ENCODE measurements around the gene KCNJ5. TPM values are rescaled to one million over a fixed set of nuclear protein-coding genes. Genes with fewer than 3 reads are reported as not detected.

KCNJ5 gene
- total RNA-seq, 1 experiment from 2014 or later, result not detected

- peak; percentile 80 for DNase-seq (ENCODE audit: low read depth)
Measured at GRCh38 chr11:128956401-128957201, 65.4 kb downstream of the KCNJ5 start.

DNA sequence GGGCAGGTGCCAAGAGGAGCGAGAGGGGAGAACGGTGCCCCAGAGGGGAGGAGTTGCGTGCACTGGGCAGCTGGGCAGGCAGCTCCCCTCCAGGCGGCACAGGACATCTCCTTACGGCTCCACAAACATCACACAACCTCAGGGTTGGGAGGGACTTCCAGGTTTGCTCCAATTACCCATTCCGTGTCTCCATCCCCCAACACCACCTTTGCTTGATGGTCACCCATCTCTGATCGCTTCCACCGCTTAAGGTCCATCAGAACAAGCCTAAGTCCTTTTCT is 66.0 kb downstream of the KCNJ5 start:
- no peak for DNase-seq (ENCODE audit: low read depth)

DNA sequence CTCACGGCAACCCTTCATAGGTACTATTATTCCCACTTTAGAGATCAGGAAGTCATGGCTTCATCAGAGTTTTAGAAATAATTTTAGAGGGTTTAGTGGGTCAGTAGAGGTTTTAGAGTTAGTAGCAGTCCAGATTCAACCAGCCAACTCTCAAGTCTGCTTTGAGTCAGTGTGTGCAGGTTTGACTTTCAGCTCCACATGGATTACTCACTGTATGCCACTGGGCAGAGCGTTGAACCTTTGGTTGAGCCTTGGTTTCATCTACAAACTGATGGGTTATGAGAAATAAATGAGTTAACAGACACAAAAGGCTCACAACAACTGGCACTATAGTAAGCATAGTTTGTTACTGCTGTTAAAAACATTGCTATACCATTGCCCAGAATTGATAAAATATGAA is 70.5 kb downstream of the KCNJ5 start:
- no peak for DNase-seq (ENCODE audit: low read depth)

DNA sequence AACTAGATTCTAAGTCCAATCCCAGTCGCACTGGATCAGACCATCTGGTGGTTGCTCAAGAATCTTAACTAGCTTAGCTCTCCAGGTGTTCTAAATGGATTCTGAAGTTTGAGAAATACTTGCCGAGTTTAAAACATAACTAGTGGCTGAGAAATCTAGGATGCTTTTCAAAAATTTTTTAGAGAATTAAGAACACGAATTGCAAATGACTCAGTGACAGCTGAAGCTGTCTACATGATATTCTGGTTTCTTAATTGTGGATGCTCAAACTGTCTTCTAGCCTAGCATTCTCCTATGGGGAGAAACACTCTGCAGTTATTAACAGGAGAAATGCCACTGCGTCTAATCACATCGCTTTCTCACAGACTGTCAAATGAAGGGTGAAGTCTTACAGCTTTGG is 71.7 kb downstream of the KCNJ5 start:
- DNase-seq (ENCODE audit: low read depth), result no peak

GRCh38 chr11:128963744-128964325 is 72.7 kb downstream of the KCNJ5 start:
- no peak for DNase-seq (ENCODE audit: low read depth)

GRCh38 chr11:128964463-128964930 is 73.3 kb downstream of the KCNJ5 start:
- DNase-seq (ENCODE audit: low read depth), result no peak

DNA sequence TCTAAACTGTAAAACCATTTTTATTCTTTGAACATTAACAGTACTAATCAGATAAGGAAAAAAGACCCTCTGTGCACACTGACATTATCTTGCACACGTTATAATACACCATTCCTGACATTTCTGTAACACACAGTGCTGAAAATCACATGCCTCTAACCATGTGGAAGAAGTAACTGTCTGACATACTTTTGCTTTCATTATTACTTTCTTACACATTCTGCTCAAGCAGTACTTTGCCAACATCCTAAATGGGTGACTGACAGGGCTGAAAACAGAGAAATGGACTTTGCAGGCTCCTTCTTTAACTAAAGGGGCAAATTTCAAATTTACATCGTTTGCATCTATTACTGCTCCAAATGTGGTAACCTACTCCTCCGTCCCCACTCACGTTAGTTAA is 74.3 kb downstream of the KCNJ5 start:
- DNase-seq (ENCODE audit: low read depth), result no peak

- no peak for DNase-seq (ENCODE audit: low read depth)
Measured at GRCh38 chr11:128967578-128967977, 76.4 kb downstream of the KCNJ5 start.

DNA sequence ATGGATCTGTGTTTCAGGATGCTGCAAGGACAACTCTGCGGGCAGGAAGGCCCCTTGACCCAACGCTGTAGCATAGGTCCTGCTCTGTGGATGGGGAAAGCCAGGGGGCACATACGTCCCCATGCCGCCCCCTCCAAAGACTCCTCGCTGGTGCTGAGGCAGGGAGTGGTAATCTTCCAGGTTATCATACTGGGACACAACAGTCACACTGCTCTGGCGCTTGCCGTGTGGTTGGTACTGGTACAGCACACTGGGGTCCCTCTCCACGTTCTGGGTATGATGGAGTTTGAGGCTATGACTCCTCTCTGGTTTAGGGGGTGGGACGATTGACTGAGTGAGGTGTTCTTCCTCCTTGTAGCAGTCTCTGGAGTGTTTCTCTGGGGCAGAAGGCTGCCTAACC is 77.8 kb downstream of the KCNJ5 start:
- DNase-seq (ENCODE audit: low read depth), result no peak

Other genes starting within 250 kb of the KCNJ5 start
- 9.6 and 12.0 TPM in 2 replicates for gene FLI1, start 197.3 kb upstream of the KCNJ5 start, total RNA-seq (2014; rRNA removed; shearing (Covaris generic))
- not detected in 2 replicates for gene KCNJ1, start 24.1 kb upstream of the KCNJ5 start, total RNA-seq (2014; rRNA removed; shearing (Covaris generic))
- gene TP53AIP1, start 51.5 kb downstream of the KCNJ5 start, total RNA-seq (2014; rRNA removed; shearing (Covaris generic)), result not detected in 2 replicates